ENCODE data around the gene PPFIA2. TPM values are rescaled to one million over a fixed set of nuclear protein-coding genes. Genes with fewer than 3 reads are reported as not detected.

Gene PPFIA2
- total RNA-seq, 1 donor from 2014 or later, result 0.26 TPM

DNA sequence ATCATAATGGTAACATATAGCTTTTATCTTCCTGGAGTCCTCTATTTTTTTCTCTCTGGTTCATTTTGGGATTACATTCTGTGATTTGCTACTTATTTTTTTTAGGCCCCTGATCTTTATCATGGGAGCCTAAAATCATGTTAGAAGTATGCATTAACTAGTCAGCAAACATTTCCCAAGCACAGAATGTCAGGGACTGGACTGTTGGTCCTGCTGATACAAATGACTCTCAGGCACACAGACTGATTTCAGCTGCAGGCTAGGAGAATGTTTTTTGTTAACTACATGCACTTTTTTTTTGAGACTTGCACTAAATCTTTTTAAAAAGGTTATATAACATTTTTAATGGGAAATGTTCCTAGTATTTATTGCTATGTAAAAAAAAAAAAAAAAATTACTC lies 550.1 kb downstream of the PPFIA2 start:
- H3K27me3 ChIP-seq (ENCODE audit: control insufficient read depth, insufficient read depth, low read length), result no peaks in the 10 kb centered on the region
- H3K4me3 ChIP-seq (ENCODE audit: low read depth, low read length), result no peak overlapping the region
- FAIRE-seq, result no peak
- TF ChIP-seq, protein P1, sequence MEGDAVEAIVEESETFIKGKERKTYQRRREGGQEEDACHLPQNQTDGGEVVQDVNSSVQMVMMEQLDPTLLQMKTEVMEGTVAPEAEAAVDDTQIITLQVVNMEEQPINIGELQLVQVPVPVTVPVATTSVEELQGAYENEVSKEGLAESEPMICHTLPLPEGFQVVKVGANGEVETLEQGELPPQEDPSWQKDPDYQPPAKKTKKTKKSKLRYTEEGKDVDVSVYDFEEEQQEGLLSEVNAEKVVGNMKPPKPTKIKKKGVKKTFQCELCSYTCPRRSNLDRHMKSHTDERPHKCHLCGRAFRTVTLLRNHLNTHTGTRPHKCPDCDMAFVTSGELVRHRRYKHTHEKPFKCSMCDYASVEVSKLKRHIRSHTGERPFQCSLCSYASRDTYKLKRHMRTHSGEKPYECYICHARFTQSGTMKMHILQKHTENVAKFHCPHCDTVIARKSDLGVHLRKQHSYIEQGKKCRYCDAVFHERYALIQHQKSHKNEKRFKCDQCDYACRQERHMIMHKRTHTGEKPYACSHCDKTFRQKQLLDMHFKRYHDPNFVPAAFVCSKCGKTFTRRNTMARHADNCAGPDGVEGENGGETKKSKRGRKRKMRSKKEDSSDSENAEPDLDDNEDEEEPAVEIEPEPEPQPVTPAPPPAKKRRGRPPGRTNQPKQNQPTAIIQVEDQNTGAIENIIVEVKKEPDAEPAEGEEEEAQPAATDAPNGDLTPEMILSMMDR (IDR thresholded peaks at IDR 0.05; ENCODE audit: insufficient read depth, low read length, severe bottlenecking), result no peak
- H3K36me3 ChIP-seq (ENCODE audit: control insufficient read depth, insufficient read depth, low read length), result no peaks in the 10 kb centered on the region
- DNase-seq (ENCODE audit: low read depth), result no peak

DNA sequence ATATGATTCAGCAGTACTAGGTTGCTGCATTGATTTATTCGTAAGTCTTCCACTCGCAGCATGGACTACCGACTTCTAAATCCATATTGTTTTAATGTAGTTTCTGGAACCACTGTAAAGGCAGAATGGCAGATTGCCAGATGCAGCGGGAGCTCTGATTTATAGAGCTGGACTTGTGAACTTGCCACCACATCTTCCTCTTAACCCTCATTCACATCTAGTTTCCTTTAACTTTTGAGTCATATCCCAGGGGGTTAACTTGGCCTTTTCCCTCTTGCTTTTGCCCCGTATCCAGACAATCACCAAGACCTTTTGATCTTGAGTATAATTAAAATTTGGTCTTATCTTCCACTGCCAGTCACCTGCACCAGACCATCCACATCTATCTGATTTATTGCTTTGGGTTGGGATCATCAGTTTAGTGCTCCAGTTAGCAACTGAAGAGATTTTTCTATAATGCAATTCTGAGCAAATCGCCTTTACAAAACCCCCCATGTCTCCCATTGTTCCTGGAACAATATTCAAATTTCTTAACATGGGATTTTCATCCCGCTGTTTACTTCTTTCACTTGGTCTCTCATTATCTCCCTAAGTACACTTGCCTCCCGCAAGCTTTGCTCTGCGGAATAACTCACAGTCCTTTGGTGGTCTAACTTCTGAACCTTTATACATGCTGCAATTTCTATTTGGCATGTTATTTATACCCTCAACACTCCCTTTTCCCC lies 550.8 kb downstream of the PPFIA2 start:
- DNase-seq (ENCODE audit: low read depth) (no peak), FAIRE-seq (no peak)
- no peak overlapping the region for H3K4me3 ChIP-seq (ENCODE audit: low read depth, low read length)
- H3K27me3 ChIP-seq (ENCODE audit: control insufficient read depth, insufficient read depth, low read length), result no peaks in the 10 kb centered on the region
- TF ChIP-seq, protein P1 (IDR thresholded peaks at IDR 0.05; ENCODE audit: insufficient read depth, low read length, severe bottlenecking), result no peak
- no peaks in the 10 kb centered on the region for H3K36me3 ChIP-seq (ENCODE audit: control insufficient read depth, insufficient read depth, low read length)
